LNCaP clone FGC (cell line): ENCODE data around the gene ALDH3B2.
"Not testable (repeated sequence)": the region's sequence is repeated elsewhere in the genome, so short reads cannot be mapped to it uniquely, and the experiment has no call there.

Experiments used
- DNase-seq: peaks from one replicate; pipeline ENCODE4 v3.0.0-alpha.2; 2011; ENCODE audit warnings: low read depth
- H3K4me3 ChIP-seq: 2 replicates; pipeline ENCODE4 v1.5.1; 2011; ENCODE audit warnings: mild to moderate bottlenecking, low read depth, low read length, control low read depth
- TF ChIP-seq, protein P1 (sequence below): IDR thresholded peaks from 2 replicates; pipeline ENCODE4 v1.5.1; 2012; ENCODE audit warnings: mild to moderate bottlenecking; ENCODE audit not compliant: control insufficient read depth, insufficient read depth; ENCODE audit errors: extremely low read depth

ALDH3B2 gene

DNA sequence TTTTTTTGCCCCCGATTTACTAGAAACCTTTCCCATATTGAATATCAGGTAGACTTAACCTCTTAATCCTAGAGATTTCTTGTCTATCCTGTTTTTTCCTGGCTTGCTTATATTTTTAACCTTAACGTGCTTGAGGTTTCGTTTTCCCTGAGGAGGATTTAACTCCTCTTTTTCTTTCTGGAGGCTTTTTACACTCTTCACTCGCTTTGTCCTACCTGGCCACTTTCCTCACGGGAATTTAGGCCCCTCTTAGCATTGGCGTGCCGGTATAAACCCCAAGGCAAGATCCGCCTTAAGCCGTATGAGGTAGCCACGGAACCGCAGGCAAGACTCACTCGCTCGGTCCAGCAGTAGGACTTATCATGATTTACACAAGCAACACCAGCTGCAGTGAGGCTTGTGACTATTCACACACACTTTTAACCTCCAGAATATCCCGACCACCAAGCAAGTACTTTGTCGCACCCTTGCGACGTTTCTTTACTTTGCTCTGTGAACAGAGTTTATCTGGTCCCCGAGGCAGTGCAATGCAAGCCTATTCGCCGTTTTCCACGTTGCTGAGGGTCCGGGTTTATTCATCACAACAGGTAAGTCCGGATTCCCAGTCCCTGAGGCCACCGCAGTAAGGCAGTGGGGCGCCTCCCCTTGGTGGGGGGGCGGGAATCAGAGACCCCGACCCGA, 20.6 kb upstream of the ALDH3B2 start:
- TF ChIP-seq, protein P1, sequence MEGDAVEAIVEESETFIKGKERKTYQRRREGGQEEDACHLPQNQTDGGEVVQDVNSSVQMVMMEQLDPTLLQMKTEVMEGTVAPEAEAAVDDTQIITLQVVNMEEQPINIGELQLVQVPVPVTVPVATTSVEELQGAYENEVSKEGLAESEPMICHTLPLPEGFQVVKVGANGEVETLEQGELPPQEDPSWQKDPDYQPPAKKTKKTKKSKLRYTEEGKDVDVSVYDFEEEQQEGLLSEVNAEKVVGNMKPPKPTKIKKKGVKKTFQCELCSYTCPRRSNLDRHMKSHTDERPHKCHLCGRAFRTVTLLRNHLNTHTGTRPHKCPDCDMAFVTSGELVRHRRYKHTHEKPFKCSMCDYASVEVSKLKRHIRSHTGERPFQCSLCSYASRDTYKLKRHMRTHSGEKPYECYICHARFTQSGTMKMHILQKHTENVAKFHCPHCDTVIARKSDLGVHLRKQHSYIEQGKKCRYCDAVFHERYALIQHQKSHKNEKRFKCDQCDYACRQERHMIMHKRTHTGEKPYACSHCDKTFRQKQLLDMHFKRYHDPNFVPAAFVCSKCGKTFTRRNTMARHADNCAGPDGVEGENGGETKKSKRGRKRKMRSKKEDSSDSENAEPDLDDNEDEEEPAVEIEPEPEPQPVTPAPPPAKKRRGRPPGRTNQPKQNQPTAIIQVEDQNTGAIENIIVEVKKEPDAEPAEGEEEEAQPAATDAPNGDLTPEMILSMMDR, result no peak
- no peak for DNase-seq

DNA sequence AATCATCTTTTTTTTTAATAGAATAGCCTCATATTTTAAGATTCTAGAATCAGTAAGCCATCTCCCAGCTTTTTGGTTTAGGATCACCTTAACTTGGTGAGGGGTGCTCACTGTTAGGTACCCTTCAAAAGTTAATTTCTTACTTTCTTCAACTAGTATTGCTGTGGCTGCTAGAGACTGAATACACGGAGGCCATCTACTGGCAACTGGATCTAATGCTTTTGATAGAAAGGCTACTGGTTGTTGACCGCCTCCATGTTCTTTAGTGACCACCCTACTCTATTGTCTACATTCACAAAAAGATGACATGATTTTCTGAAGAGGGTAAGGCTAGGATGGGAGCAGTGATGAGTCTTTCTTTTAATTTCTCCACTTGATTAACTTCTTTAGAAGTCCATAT, 16.7 kb upstream of the ALDH3B2 start:
- TF ChIP-seq, protein P1, result peak; percentile 50
- H3K4me3 ChIP-seq, result no peak overlapping the region
- DNase-seq, result no peak

More for the DNA sequence above, 20.6 kb upstream of the ALDH3B2 start:
- H3K4me3 ChIP-seq, result no peak overlapping the region

GRCh38 chr11:67689178-67689577, 14.8 kb upstream of the ALDH3B2 start:
- TF ChIP-seq, protein P1, result no peak
- no peak overlapping the region for H3K4me3 ChIP-seq
- DNase-seq, result no peak

- no peak overlapping the region for H3K4me3 ChIP-seq
- DNase-seq, result no peak
- TF ChIP-seq, protein P1, result no peak
Measured at GRCh38 chr11:67687986-67688385, 13.6 kb upstream of the ALDH3B2 start.

DNA sequence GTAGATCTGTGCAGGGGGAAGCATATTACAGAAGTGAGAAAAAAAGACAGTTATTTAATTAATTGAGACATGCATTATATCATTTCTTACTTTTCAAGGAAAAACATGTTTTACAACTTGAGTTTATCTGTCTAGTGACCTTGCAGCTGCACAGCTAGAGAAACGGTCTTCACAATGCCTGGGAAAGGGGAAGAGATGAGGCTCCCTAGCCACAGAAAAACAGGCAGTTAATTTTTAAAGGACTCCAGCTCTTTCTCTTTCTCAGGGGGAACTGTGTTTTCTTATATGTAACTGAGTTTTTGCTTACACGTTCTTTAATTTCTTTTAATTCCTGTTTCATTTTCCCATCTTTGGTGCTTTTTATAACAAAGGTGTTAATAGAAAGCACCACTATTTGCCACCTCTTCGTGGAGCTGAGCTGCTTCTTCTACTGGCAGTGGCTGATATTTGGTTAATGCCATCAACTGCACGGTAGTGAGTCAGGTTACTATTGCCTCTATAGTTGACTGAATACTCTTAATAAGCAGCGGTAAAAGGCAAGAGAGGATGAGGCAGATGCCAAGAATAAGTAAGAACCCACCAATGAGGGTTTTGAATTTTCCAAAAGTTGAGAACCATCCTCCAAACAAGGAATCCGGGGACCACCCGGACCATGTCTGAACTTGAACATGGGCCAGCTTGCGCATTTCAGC, 11.4 kb upstream of the ALDH3B2 start:
- not testable (repeated sequence) for H3K4me3 ChIP-seq, DNase-seq

- peak; percentile 43 for DNase-seq
- peak overlapping the region; percentile 13; the same call in 1 of the 2 replicates for H3K4me3 ChIP-seq
Measured at GRCh38 chr11:67682126-67683034, 8.0 kb upstream of the ALDH3B2 start.

GRCh38 chr11:67680696-67681470, 6.5 kb upstream of the ALDH3B2 start:
- H3K4me3 ChIP-seq, result no peak overlapping the region
- TF ChIP-seq, protein P1, result no peak
- DNase-seq, result no peak
